Globus pallidus (tissue), 1 donor: ENCODE results near the gene RAP1GAP2.
"Not testable (repeated sequence)": the region's sequence is repeated elsewhere in the genome, so short reads cannot be mapped to it uniquely, and the experiment has no call there.

Experiments
- DNase-seq: peaks from one replicate; pipeline ENCODE4 v3.0.0-alpha.2; 2015; ENCODE audit warnings: low spot score

Gene RAP1GAP2

GRCh38 chr17:2796164-2797125 is at the start of gene RAP1GAP2:
RAP1GAP2 (plus strand) TSS chr17:2796438; CDS start chr17:2796528, 90 bp downstream.
- peak; percentile 56 for DNase-seq

GRCh38 chr17:2749058-2749783 is 47.0 kb upstream of the RAP1GAP2 start, which contains the start of gene CCDC92B:
CCDC92B (minus strand) TSS chr17:2749652; CDS start chr17:2735145, 14,507 bp downstream.
- DNase-seq, result no peak

GRCh38 chr17:2749784-2750181 is 46.5 kb upstream of the RAP1GAP2 start:
- DNase-seq, result peak; percentile 47

- DNase-seq, result no peak
Observed at GRCh38 chr17:2750721-2751120, 45.5 kb upstream of the RAP1GAP2 start.

- no peak for DNase-seq
Observed at GRCh38 chr17:2751491-2751890, 44.7 kb upstream of the RAP1GAP2 start.

GRCh38 chr17:2755891-2756724 is 40.1 kb upstream of the RAP1GAP2 start:
- DNase-seq, result no peak

- no peak for DNase-seq
Observed at GRCh38 chr17:2758870-2759269, 37.4 kb upstream of the RAP1GAP2 start.

GRCh38 chr17:2770129-2770528 is 26.1 kb upstream of the RAP1GAP2 start:
- no peak for DNase-seq

GRCh38 chr17:2775206-2775605 is 21.0 kb upstream of the RAP1GAP2 start:
- DNase-seq, result no peak

GRCh38 chr17:2776589-2777241 is 19.5 kb upstream of the RAP1GAP2 start:
- DNase-seq, result no peak

GRCh38 chr17:2777242-2777867 is 18.9 kb upstream of the RAP1GAP2 start:
- no peak for DNase-seq

- no peak for DNase-seq
Observed at GRCh38 chr17:2778489-2778888, 17.7 kb upstream of the RAP1GAP2 start.

GRCh38 chr17:2779545-2779944 is 16.7 kb upstream of the RAP1GAP2 start:
- DNase-seq, result no peak

GRCh38 chr17:2780256-2780655 is 16.0 kb upstream of the RAP1GAP2 start:
- no peak for DNase-seq

GRCh38 chr17:2780931-2781454 is 15.2 kb upstream of the RAP1GAP2 start:
- no peak for DNase-seq

GRCh38 chr17:2781598-2781997 is 14.6 kb upstream of the RAP1GAP2 start:
- DNase-seq, result not testable (repeated sequence)

GRCh38 chr17:2782055-2782454 is 14.2 kb upstream of the RAP1GAP2 start:
- no peak for DNase-seq

GRCh38 chr17:2783310-2784030 is 12.8 kb upstream of the RAP1GAP2 start:
- DNase-seq, result no peak

GRCh38 chr17:2784864-2785263 is 11.4 kb upstream of the RAP1GAP2 start:
- DNase-seq, result no peak

GRCh38 chr17:2785376-2785775 is 10.9 kb upstream of the RAP1GAP2 start:
- DNase-seq, result not testable (repeated sequence)
